Activated CD8-positive, alpha-beta T cell treated with anti-CD3 and anti-CD28 coated beads for 36 hours (primary cell): ENCODE data around the gene GZF1. TPM values are rescaled to one million over a fixed set of nuclear protein-coding genes. Genes with fewer than 3 reads are reported as not detected.
A peak's percentile ranks its signal among the peaks of the same experiment; 100 is the strongest.

Experiments used
- ATAC-seq: fragments of 200-7000 bp; cut with Tn5 transposase; one replicate; pipeline ENCODE4 v1.10.0; 2021; ENCODE audit warnings: mild to moderate bottlenecking, moderate library complexity
- CTCF ChIA-PET: fragments of 350-600 bp; sonication (Branson Sonifier 250); formaldehyde crosslinking; loops from one replicate; lab custom pipeline; 2021; ENCODE audit warnings: antibody characterized with exemption; lab: Charles Lee
- POLR2A ChIA-PET: fragments of 350-600 bp; sonication (Branson Sonifier 250); formaldehyde crosslinking; loops from one replicate; lab custom pipeline; 2021; ENCODE audit warnings: antibody characterized with exemption; lab: Charles Lee
- DNase-seq: peaks from one replicate; pipeline ENCODE4 v3.0.0-alpha.2; 2020
- H3K27ac Mint-ChIP-seq: one replicate; pipeline ENCODE4 v1.8.0; 2021; ENCODE audit warnings: mild to moderate bottlenecking, mixed read lengths
- H3K27me3 Mint-ChIP-seq: one replicate; pipeline ENCODE4 v1.8.0; 2021; ENCODE audit warnings: mixed read lengths
- H3K36me3 Mint-ChIP-seq: one replicate; pipeline ENCODE4 v1.8.0; 2021; ENCODE audit warnings: low read depth, mixed read lengths
- H3K4me1 Mint-ChIP-seq: one replicate; pipeline ENCODE4 v1.8.0; 2021; ENCODE audit warnings: low read depth, mixed read lengths
- H3K4me3 Mint-ChIP-seq: one replicate; pipeline ENCODE4 v1.8.0; 2021; ENCODE audit warnings: mild to moderate bottlenecking, moderate library complexity, mixed read lengths
- H3K9me3 Mint-ChIP-seq: one replicate; pipeline ENCODE4 v1.8.0; 2021; ENCODE audit warnings: mixed read lengths
- intact Hi-C: fragments of 100-400 bp; cut with micrococcal nuclease; formaldehyde crosslinking; loops from one replicate; pipeline ENCODE4 v1.10.0; 2022
- total RNA-seq, 2 experiments: library from RNA; stranded (reverse); gene quantifications; one replicate each; pipeline ENCODE4 v1.2.3, GENCODE V29; 2021
- TF ChIP-seq, protein P1 (sequence below): fragments of 200-600 bp; IDR thresholded peaks from one replicate; pipeline ENCODE4 v1.8.0; 2022; ENCODE audit warnings: antibody characterized with exemption, mild to moderate bottlenecking

Gene GZF1
- total RNA-seq, 2 experiments from 2014 or later = 11.8 to 13.7 TPM

DNA sequence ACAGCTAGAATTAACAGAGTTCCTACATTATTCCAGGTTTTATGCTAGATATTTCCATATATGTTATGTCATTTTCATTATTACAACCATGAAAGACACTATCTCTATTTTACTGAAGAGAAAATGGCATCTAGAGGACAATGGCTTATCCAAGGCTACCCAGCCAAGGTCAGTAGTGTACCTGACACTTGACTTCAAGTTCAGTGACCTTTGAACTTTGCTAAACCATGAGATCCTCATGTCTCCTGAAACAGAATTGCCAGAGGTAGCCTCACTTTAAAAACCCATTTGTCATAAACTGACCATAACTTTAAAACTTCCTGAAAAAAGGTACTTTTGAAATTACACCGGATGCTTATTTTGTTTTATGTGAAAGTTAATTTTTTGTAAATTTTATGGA lies 44.9 kb downstream of the GZF1 start:
- TF ChIP-seq, protein P1, sequence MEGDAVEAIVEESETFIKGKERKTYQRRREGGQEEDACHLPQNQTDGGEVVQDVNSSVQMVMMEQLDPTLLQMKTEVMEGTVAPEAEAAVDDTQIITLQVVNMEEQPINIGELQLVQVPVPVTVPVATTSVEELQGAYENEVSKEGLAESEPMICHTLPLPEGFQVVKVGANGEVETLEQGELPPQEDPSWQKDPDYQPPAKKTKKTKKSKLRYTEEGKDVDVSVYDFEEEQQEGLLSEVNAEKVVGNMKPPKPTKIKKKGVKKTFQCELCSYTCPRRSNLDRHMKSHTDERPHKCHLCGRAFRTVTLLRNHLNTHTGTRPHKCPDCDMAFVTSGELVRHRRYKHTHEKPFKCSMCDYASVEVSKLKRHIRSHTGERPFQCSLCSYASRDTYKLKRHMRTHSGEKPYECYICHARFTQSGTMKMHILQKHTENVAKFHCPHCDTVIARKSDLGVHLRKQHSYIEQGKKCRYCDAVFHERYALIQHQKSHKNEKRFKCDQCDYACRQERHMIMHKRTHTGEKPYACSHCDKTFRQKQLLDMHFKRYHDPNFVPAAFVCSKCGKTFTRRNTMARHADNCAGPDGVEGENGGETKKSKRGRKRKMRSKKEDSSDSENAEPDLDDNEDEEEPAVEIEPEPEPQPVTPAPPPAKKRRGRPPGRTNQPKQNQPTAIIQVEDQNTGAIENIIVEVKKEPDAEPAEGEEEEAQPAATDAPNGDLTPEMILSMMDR = no peak
- H3K4me1 Mint-ChIP-seq = peaks cover 61% of the 10 kb centered on the region
- no peak overlapping the region for H3K4me3 Mint-ChIP-seq
- intact Hi-C loops = loop anchor here (5.0 kb wide), 1 partner anchor 40 kb away; no protein-coding TSS in a partner anchor
- H3K27ac Mint-ChIP-seq = no peak overlapping the region
- POLR2A ChIA-PET = interaction anchor here (1.4 kb wide), 1 partner anchor 13 kb away, joined by 4 read pairs; no protein-coding TSS in a partner anchor
- DNase-seq (no peak), ATAC-seq (no peak)
- CTCF ChIA-PET = interaction anchor here (1.0 to 1.4 kb wide), 3 partner anchors 9 to 35 kb away, joined by 3 read pairs; no protein-coding TSS in a partner anchor
- no peaks in the 10 kb centered on the region for H3K9me3 Mint-ChIP-seq
- peaks cover 5% of the 10 kb centered on the region for H3K36me3 Mint-ChIP-seq
- H3K27me3 Mint-ChIP-seq = no peaks in the 10 kb centered on the region

DNA sequence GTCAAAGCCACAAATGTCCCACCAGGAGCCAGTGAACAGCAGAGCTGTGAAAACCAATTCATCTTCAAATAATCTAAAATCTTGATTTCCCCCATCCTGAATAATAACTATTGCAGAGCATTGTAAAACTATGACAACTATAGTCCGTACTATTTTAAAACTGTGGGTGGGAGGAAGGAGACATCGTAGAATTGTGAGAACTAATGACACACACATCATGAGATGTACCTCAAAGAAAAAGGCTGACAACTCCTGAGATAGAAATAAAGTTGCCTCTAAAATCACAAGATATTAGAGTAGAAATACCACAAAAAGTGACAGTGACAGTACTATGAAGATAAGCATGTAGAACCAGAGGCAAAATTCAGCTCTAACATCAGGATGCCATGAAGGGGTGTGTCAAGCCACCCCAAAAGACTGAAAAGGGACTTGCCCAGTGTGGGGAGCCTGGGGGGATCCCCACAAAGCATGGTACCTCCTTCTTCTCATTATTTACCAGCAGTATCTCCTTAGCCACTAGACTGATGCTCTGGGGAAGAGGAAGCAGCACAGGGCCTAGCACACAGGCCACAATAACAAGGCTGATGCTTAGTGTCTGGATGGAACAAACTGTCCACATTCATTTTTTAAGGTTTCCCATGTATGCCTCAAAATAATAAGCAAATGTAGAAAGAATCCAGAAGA lies 45.9 kb downstream of the GZF1 start:
- peak; percentile 64 for DNase-seq
- TF ChIP-seq, protein P1 = no peak
- peaks cover 59% of the 10 kb centered on the region for H3K4me1 Mint-ChIP-seq
- ChIA-PET CTCF (interaction anchor here (1.0 to 1.4 kb wide), 4 partner anchors 8 to 34 kb away, joined by 3 to 5 read pairs (median 3); partner anchors contain the start of gene NAPB), POLR2A (interaction anchor here (1.4 kb wide), 1 partner anchor 12 kb away, joined by 4 read pairs; no protein-coding TSS in a partner anchor)
- peak overlapping the region; percentile 80 for H3K27ac Mint-ChIP-seq
- H3K36me3 Mint-ChIP-seq = peaks cover 5% of the 10 kb centered on the region
- H3K9me3 Mint-ChIP-seq = no peaks in the 10 kb centered on the region
- peak; percentile 99 for ATAC-seq
- no peak overlapping the region for H3K4me3 Mint-ChIP-seq
- intact Hi-C loops = loop anchor here (5.0 kb wide), 1 partner anchor 41 kb away; no protein-coding TSS in a partner anchor
- no peaks in the 10 kb centered on the region for H3K27me3 Mint-ChIP-seq

DNA sequence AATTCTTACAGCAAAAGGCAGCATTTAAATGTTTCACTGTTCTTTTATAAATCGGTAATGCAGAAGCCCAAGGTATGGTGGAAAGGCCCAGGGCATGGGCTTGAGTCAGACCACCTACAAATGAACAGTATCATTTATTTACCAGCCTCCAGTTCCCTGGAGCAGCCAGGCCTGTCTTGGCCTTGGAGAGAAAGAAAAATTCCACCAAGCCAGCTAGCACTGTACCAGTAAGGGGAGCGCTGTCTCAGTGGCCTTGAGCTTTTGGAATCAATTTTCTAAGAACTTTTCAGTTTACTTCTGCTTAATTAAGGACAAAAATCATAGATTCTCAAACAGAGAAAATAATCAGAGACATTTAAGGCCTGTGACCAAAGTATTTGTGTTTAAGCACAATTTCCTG lies 47.0 kb downstream of the GZF1 start:
- no peak for DNase-seq
- ChIA-PET POLR2A (interaction anchor here (1.6 kb wide), 1 partner anchor 11 kb away, joined by 6 read pairs; no protein-coding TSS in a partner anchor), CTCF (interaction anchor here (1.3 kb wide), 1 partner anchor 10 kb away, joined by 4 read pairs; no protein-coding TSS in a partner anchor)
- H3K36me3 Mint-ChIP-seq = peaks cover 5% of the 10 kb centered on the region
- TF ChIP-seq, protein P1 = no peak
- no peaks in the 10 kb centered on the region for H3K9me3 Mint-ChIP-seq
- H3K4me3 Mint-ChIP-seq = no peak overlapping the region
- intact Hi-C loops = loop anchor here (5.0 kb wide), 1 partner anchor 42 kb away; no protein-coding TSS in a partner anchor
- ATAC-seq = no peak
- H3K27me3 Mint-ChIP-seq = no peaks in the 10 kb centered on the region
- H3K27ac Mint-ChIP-seq = no peak overlapping the region
- peaks cover 61% of the 10 kb centered on the region for H3K4me1 Mint-ChIP-seq

DNA sequence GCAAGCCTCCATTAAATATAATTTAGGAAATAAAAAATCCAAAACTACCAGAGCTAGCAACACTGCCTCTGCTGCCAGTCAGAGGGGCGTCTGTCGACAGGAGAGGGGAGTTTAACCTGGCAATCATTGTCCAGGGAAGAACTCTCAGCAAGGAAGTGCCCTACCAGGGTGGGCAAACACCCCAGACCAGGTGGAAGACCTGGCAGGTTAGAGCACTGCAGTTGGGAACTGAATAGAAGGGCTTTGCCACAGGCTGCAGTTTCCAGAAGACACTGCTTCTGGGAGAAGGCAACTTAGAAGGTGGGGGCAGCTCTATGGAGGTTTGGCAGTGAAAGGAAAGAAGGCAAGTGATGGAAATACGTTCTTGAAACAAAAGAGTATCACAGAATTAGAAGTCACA lies 47.8 kb downstream of the GZF1 start:
- peaks cover 5% of the 10 kb centered on the region for H3K36me3 Mint-ChIP-seq
- H3K4me1 Mint-ChIP-seq = peaks cover 58% of the 10 kb centered on the region
- intact Hi-C loops = loop anchor here (5.0 kb wide), 1 partner anchor 42 kb away; no protein-coding TSS in a partner anchor
- ChIA-PET POLR2A (interaction anchor here (1.6 kb wide), 1 partner anchor 10 kb away, joined by 6 read pairs; no protein-coding TSS in a partner anchor), CTCF (interaction anchor here (1.2 to 1.3 kb wide), 2 partner anchors 10 to 18 kb away, joined by 3 to 4 read pairs; no protein-coding TSS in a partner anchor)
- no peak overlapping the region for H3K27ac Mint-ChIP-seq
- no peaks in the 10 kb centered on the region for H3K27me3 Mint-ChIP-seq
- DNase-seq = no peak
- no peak overlapping the region for H3K4me3 Mint-ChIP-seq
- TF ChIP-seq, protein P1 = no peak
- no peak for ATAC-seq
- H3K9me3 Mint-ChIP-seq = no peaks in the 10 kb centered on the region
